GM21737 (cell line): ENCODE measurements around the gene TTC39C.

Experiments used
- ATAC-seq: cut with Tn5 transposase; IDR thresholded peaks from one replicate; pipeline ENCODE4 v1.9.1; 2021; ENCODE audit warnings: mild to moderate bottlenecking, moderate library complexity; ENCODE audit not compliant: unreplicated experiment

Gene TTC39C

DNA sequence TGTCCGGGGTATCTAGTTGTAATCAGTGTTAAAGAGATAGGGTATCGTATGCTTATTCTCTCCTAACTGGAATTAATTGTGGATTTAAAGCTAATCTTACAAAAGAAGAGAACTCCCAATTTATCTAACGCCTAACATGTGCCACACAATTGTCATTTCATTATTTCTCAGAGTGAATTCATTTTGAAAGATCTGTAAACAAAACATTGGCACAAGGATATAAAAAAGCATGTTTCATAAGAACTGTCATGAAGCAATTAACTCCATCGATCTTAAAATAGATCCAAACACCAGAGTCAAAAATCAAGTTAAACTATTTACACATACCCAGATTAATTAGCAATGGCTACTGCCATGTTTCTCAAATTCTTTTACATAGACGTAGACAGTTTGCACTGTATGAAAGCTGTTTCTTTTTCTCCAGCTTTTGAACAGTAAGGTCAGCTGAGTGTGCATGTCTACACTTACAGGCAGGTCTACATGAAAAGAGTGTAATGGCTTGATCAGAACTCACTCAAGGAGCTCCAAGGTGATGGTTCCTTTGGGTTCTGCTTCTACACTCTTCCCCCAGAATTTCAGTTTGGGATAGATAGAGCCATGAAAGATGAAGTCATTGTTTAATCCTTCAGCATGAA lies 163.1 kb downstream of the TTC39C start:
- ATAC-seq, result no peak

DNA sequence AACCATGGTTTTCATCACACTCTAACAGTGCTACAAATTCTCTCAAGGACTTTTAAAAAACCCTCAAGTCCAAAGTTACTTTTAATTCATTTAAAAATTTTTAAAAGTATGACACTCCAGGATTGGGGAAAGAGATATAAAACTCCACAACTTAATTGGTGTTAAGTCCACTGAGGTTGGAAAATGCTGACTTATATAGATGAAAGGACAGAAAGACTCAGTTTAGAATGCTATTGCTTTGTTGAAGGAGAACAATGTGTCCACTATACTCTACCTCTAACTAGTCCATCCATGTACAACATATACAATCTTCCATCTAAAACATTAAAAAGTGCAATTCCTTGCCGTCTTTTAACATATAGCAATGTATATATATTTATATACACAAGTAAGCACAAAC lies 165.5 kb downstream of the TTC39C start:
- ATAC-seq, result no peak

DNA sequence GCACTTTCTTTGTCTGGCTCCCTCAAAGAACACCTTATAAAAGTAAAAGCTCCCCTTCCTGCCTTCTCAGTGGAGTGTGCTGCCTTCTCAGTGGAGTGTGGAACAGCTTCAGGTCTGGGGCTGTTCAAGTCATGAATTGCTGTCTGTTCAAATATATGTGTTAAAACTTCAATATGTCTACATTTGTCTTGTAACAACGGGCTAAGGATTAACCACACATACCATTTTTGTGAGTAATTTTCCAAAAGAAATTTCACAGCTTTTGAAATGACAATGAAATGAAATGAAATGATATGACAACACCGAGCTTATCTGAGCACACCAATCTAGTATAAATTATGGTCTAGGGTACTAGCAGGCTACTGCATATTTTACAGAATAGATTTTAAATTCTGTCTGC lies 167.3 kb downstream of the TTC39C start:
- no peak for ATAC-seq
